DMS 273 (cell line): ENCODE results near the gene RETNLB.
A peak's percentile ranks its signal among the peaks of the same experiment; 100 is the strongest.

ENCODE experiments used
- DNase-seq: peaks from one replicate; lab custom pipeline; 2025; ENCODE audit not compliant: unreplicated experiment; lab: John Stamatoyannopoulos, UW

RETNLB gene, protein sequence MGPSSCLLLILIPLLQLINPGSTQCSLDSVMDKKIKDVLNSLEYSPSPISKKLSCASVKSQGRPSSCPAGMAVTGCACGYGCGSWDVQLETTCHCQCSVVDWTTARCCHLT

DNA sequence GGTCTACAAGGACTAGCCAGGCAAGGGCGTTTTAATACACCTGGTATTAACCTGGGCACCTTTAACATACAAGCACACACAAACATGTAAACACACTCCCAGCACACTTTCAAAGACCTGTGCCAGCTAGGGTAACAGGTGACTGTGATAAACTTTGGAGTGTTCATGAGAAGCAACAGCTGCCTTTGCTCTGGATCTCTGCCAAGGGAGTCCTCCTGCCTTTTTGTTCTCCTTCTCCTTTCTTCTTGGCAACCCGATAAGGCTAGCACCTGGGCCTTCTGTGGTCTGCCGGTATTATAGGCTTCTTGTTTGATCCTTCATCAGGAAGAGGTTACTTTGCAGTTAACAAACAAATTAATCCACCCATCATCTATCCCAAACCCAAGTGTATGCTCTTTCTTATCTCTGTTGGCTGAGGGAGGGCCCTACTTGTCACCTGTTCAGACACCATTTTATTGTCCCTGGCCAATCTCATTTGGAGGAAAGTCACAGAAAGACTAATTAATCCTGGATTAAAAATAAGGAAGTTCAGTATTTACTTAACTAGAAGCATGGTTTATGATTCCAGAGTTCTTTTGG lies at the start of gene RETNLB:
RETNLB (minus strand) TSS at position 7 of the 579 bp plus-strand sequence. CDS start 225 bp downstream, outside the sequence.
- peak; percentile 42 for DNase-seq

DNA sequence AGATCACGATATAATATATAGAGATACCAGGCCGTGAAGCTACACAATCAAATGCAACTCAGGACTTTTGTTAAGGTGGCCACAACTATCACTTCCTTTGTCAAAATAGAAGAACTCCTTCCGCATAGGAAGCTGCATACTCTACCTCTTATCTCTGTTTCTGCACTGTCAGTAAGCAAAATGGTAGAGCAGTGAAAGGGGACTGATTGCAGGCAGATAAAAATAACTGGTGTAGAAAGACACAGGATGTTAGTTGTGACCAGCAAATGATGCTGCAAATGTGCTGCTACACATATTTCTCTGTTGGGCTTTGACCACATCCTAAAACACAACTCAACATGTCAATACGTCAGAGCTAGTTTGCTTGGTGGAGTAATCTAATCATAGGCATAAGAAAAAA lies 49.1 kb upstream of the RETNLB start:
- DNase-seq, result no peak

DNA sequence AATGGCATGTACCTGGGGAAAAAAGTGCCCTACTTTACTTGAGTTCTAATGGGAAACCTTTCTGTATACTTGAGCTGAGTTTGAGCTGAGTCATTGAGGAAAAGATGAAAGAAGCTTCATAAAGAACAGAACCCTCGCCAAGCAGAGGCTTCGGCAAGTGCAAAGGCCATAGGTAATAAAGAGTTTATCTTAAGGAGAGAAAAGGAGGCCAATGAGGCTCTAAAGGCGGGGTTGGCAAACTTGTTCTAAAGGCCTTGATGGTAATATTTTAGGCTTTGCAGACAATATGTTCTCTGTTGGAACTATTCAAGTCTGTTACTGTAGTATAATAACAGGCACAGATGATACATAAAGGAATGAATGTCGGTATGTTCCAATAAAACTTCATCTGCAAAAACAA lies 47.8 kb upstream of the RETNLB start:
- DNase-seq, result no peak

DNA sequence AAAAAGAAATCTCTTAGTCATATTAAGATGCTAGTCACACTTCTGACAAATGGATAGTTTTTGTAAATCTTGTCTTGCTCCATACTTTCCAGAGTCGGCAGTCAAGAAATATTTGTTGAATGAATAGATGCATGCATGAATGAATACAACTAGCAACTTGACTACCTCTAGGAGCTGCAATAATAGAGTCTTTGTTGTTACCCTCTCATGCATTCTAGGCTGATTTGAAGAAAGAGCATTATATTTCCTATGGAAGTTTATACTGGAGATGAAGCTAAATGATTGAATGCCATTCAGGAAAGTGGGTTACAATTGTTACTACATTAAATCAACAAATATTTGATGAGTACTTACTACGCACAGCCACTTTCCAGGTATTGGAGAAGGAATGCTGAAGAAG lies 47.2 kb upstream of the RETNLB start:
- no peak for DNase-seq

DNA sequence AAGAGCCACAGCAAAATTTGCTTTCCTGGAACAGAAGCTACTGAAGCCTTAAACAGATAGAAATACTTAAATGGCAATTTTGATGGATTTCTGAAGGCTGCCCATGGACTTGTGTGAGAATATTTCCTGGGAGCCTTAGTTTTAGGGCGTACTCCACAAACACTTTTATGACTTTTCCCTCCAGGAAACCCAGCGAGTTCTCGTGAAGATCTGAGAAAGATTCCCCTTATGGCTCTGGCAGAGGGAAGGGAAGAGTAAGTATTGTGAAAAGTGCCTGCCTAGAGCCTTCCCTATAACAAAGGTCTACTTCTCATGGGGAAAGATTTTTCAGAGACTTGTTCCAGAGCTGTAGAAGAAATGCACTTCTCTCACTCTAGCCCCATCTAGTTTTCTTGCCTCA lies 34.3 kb upstream of the RETNLB start:
- DNase-seq, result no peak

DNA sequence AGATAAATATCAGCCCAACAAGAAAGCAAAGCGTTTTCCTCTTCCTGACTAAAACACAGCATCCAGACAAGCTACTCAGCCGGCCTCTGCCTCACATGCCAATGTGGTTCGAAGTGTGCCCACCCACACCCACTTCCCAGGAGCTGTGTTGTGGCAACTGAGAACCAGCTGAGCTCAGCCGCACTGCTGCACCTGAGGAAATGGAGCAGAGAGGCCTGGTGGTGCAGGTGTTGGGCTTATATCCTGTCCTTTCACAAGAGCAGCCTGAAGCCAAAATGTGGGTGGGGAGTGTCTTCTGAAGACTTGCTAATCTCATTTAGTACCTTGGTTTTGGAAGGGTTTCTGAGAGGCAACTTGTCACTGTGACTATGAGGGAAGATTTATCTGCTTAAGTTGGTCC lies 23.0 kb upstream of the RETNLB start:
- no peak for DNase-seq

DNA sequence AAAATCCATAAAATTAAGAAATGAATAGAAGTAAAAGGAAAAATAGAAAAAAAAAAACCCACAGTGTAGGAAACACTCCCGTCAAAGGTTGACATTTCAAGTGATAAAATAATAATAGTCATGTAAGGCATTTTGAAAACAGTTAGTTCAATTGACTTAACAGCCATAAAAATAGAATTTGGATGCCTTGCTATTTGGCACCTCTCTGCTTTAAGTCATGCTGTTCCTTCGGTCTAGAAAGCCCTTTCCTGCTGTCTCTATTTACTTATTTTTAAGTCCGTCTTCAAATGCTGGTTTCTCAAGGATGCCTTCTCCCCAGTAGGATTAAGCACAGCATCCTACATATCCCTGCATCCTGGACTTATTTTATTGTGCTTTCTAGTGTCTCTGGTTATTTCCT lies 22.3 kb upstream of the RETNLB start:
- DNase-seq, result no peak

DNA sequence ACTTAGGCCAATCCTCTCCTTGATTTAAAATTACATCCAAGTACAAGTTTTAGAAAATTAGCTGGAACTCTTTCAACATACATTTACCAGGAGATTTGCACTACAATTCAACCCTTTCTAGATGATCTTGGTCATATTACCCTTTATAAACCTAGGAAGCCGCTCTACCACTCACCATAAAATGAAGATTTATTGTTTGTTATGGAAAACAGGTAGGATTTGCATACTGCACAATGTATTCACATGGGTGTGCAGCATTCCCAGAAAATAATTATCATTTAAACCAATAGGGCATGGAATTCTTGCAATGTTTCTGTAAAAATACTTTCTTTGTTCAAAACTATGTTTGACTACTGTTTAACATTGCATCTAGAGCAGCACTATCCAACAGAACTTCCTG lies 18.4 kb upstream of the RETNLB start:
- no peak for DNase-seq

DNA sequence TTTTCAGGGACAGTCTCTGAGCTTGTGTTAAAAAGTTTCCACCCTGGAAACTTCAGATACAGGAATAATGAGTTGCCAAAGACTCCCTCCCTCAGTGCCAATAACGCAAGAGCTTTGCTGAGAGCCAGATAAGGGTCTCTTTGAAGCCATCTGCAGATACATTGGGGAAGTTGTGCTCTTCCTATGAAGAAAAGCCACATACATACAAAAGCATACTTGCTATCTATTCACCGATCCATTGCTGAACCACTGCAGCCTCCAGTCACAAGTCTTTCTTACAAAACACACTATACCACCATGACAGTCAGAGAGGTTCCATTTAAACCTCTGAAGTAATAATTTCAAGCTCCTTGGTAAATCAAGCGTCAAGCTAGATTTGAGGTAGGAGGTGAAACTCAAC lies 10.0 kb upstream of the RETNLB start:
- no peak for DNase-seq

DNA sequence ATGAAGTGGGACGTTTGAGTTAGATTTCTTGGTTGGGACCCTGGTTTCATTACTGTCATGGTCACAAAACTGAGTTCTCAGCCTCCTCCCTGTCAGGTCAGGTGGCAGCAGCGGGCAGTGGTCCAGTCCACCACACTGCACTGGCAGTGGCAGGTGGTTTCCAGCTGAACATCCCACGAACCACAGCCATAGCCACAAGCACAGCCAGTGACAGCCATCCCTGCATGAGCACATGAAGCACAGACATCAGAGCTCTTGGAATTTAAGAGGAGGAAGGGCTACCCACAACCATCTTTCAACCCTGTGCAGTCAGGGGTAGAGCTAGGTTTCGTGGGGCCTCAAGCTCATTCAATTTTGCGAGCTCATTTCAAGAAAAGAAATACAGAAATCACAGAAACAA lies 1.5 kb downstream of the RETNLB start:
- DNase-seq, result no peak

DNA sequence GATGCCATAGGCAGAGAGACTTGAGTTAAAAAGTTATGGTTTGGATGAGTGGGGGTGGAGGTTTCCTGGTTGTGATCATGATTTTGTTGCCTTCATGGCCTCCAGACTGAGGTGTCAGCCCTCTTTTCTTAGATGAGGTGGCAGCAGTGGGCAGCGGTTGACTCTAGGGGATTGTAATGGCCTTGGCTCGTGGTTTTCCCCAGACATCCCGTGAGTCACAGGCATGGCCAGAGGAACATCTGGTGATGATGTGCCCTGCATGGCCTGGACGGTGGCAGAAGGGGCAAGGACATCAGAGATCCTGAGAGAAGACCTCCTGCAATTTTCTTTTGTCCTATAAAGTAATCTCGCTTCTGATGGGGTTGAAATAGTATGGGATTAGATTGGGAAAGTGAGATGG lies 12.4 kb downstream of the RETNLB start:
- no peak for DNase-seq

DNA sequence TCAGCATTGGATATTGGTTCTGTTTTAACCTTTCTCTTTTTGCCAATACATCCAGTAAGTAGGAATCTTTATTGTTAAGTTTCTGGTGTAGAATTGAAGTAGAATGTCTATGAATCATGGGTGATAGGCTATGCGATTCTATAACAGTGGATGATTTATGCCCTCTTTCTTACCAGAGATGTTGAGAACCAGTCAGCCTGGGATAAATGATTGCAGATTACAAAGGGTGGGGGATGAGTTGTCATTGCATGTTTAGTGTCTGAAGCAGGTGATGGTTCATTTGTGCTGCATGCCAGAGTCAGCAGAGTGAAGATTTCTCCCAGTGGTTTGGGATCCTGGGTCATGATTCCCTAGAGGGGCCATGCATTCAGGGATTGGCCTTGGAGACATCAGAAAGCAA lies 14.3 kb downstream of the RETNLB start:
- DNase-seq, result no peak

DNA sequence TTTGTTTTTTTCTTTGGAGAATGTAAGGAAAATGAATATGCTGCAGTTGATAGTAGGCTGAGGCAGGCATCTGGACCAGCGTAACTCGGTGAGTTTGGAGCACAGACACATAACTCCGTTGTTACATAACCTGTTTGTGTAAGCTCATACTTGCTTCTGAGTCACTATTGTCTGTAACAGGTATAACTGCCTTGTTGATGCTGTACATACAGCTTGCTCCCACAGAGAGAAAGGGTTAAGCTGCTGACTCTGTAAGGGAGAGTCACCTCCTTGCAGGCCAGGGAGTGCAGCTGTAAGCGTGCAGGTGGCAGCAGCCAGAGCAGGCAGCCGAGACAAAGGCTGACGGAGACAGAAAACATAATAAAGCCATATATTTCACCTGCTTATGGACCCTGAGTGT lies 20.4 kb downstream of the RETNLB start:
- no peak for DNase-seq

DNA sequence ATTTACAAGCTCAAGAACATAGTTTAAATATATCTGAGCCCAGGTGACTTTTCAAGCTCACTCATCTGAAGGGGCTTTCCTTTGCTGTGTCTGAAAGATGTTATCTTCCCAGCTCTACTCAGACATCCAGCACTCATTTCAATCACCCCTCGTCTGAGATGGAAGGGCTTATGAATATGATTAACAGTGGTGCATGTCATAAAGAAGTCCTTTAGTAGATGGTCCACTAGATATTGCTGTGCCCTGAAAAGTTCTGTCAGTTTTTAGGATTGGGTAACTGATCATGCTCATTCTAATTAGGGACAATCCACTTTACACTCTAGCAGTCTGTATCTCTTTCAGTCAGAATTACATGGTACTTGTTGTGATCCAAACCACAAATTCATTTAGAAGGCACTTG lies 28.3 kb downstream of the RETNLB start:
- DNase-seq, result no peak

DNA sequence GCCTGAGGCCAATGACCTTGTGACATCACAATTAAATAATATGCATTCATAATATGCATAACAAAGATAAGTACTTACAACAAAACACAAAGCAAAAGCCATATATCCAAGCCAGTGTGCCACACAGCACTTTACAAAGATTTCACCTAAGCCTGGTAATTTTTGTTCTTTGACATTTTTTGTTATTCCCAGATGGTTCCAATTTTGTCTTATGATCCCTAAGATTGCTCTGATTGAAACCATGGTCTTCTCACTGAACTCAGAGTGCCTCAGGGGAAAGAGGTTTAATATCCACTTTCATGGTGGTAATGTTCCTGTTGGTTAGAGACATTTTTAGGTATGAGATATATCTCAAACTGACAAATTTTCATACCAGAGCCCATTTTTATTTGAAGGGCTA lies 29.1 kb downstream of the RETNLB start:
- no peak for DNase-seq

DNA sequence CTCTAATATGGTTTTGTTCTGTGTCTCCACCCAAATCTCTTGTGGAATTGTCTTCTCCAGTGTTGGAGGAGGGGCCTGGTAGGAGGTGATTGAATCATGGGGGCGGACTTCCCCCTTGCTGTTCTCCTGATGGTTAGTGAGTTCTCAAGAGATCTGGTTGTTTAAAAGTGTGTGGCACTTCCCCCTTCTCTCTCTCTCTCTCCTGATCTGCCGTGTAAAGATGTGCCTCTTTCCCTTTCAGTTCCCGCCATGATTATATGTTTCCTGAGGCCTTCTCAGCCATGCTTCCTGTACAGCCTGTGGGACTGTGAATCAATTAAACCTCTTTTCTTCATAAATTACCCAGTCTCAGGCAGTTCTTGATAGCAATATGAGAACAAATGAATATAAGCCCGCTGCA lies 33.1 kb downstream of the RETNLB start:
- DNase-seq, result no peak

DNA sequence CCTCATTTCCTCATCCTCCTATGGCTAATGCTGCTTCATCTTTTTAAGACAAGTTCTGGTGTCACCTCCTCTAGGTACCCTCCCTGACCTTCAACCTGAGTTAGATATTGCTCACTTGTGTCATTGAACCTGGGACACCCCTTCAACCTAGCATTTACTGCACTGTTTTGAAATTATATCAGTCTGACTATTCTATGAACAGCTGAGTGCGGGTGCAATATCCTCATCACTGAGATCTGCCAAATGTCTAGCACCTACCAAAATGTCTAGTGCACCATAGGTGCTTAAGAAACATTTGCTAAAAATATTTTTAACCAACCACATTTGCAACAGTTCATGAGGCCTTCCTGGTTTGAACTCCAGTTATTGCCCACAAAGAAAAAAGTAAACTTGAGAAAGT lies 34.5 kb downstream of the RETNLB start:
- DNase-seq, result no peak

DNA sequence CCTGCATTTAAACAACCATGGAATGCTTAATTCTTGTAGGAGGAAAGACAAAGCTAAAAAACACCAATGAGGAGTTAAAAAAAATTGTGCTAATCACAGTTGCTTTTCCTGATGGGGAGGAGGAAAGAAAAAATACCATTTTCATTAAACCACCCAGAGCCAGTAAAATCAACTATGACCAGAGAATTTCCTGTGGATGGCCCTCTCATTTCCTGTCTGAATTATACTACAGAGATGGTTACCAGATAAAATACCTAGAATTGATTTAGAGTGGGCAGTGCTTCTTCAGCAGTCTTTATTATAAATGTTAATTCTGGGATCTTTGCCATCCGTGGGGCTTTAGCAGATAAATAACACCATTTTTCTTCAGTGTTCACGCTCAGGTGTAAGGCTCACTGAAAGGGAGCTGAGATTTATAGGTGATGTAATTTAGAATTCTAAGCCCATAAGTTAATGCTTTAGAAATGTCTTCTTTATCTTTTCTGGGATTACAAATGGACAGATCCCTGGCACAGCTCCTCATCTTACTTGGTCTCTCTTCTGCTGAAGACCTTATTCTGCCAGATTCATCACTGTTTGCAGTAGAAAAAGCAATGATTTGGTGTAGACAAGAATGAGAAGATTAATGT lies 37.9 kb downstream of the RETNLB start:
- DNase-seq, result no peak

DNA sequence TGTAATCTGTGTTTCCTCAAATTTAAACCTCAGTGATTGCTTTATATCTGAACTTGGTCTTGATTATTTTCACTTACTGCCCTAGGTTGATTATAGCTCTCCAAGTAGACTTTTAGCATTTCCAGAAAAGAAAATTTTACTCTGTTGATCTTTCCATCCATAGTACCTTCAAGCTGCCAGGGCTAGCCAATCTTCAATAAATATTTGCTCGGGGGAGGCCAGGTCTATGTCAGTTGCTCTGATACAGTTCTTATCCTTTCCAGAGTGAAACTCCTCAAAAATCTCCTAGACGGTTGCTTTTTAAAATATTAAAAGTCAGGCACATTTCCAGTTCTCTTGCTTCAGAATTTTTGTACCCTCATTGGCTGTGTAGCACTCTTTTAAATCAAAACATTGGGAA lies 38.8 kb downstream of the RETNLB start:
- DNase-seq, result no peak

DNA sequence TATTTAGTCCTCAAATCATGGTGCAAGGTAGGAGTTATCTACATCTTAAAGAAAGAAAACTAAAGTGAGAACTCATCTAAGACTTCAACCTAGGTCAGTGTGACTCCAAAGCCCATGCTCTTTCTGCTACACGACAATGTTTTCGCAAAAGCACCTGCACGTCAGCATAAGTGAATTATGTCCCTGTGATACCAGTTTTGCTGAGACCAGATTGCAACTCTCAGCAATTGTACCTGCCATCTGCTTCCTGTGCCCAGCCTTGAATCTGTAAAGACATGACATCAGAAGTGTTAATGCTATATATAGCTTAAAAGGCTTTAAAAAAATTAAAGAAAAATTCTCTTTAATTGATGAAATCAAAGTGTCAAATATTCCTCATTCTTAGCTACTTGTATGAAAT lies 43.4 kb downstream of the RETNLB start:
- peak; percentile 18 for DNase-seq

DNA sequence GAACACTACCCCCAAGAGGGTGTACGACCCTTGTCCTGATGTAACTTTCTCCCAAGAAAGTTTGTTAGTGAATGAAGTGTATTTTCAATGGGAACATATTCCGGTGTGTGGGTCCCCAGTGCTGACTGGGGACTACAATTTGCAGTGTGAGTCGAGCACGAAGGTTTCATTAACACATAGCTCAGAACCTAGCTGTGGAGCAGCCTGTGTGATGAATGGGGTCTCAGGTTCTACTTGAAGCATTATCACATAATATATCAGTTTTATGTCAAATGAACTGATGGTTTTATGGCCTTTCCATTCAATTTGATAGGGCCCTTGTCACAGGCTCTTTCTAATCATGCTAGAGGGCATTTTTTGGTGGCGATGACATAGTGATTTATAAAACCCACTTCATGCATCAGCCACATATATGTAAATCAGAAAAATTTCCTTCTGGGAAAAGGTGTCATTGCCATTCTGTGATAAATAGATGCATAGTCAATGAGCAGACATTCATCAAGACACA lies 44.1 kb downstream of the RETNLB start:
- no peak for DNase-seq
